Mucosa of descending colon (tissue), 3 donors: ENCODE measurements around the gene JPH3. TPM values are rescaled to one million over a fixed set of nuclear protein-coding genes. Genes with fewer than 3 reads are reported as not detected.

Experiments used
- ATAC-seq: fragments of 200-7000 bp; cut with Tn5 transposase; one replicate; pipeline ENCODE4 v1.9.1; 2020; ENCODE audit warnings: mild to moderate bottlenecking, moderate library complexity
- DNase-seq, 3 donors: peaks; one replicate each; pipeline ENCODE4 v3.0.0-alpha.2; 2020
- H3K36me3 ChIP-seq: fragments of 200-600 bp; one replicate; pipeline ENCODE4 v1.8.0; 2021; ENCODE audit warnings: low read depth, mild to moderate bottlenecking
- H3K4me1 ChIP-seq: fragments of 200-600 bp; one replicate; pipeline ENCODE4 v1.8.0; 2021; ENCODE audit warnings: low read depth, mild to moderate bottlenecking
- H3K4me3 ChIP-seq: fragments of 200-600 bp; one replicate; pipeline ENCODE4 v1.8.0; 2021; ENCODE audit warnings: mild to moderate bottlenecking
- H3K9me3 ChIP-seq: fragments of 200-600 bp; one replicate; pipeline ENCODE4 v1.8.0; 2021; ENCODE audit warnings: mild to moderate bottlenecking
- intact Hi-C, 2 donors: fragments of 100-400 bp; cut with DNase I in 1 of 2; cut with micrococcal nuclease in 1 of 2; formaldehyde crosslinking; loops; one replicate each; pipeline versions ENCODE4 v1.11.0 to v1.11.1; 2022; cut with DNase I, micrococcal nuclease
- total RNA-seq, 3 donors: library from RNA; stranded (reverse); fragmentation: NEBNext Ultra II Directional in 2 of 3; extraction: Animal tissue kit (Norgen Biotek cat#: 25700) in 2 of 3; gene quantifications; one replicate each; pipeline versions ENCODE4 v1.2.1 to v1.2.4, GENCODE V29; 2021 to 2023
- TF ChIP-seq, protein P1 (sequence below): fragments of 200-600 bp; IDR thresholded peaks from one replicate; pipeline ENCODE4 v1.8.0; 2022; ENCODE audit warnings: antibody characterized with exemption, mild to moderate bottlenecking
- donor health status: DM: no; HTN: no; CAD: no; lungs with moderate emphysema.
- donor health status: DM: no; HTN: no; CAD: no.
- donor health status: DM: no; HTN: yes; CAD: no.

JPH3 gene
- total RNA-seq, 3 donors from 2014 or later, result 0.17 to 2.1 (median 0.84) TPM

DNA sequence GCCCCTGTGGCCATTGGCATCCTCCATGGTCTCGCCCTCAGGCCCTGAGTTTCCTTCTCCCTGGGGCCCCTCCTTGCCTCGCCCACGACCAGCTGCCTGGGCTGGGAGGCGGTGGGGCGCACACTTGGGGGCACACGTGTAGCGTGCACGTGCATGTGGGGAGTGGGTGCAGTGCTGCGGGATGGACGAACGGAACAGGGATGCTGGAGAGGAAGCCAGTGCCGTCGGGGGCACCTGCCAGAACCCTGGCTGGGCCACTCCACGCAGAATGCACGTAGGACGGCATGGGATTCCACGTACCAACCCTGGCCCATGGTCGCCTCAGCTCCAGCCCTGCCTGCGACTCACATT is 83.1 kb downstream of the JPH3 start:
- Histone ChIP-seq H3K36me3 (no peaks in the 10 kb centered on the region), H3K4me1 (no peaks in the 10 kb centered on the region), H3K9me3 (no peaks in the 10 kb centered on the region), H3K4me3 (no peak overlapping the region)
- ATAC-seq (no peak), DNase-seq (no peak)
- intact Hi-C loops, result no loop called here
- TF ChIP-seq, protein P1, sequence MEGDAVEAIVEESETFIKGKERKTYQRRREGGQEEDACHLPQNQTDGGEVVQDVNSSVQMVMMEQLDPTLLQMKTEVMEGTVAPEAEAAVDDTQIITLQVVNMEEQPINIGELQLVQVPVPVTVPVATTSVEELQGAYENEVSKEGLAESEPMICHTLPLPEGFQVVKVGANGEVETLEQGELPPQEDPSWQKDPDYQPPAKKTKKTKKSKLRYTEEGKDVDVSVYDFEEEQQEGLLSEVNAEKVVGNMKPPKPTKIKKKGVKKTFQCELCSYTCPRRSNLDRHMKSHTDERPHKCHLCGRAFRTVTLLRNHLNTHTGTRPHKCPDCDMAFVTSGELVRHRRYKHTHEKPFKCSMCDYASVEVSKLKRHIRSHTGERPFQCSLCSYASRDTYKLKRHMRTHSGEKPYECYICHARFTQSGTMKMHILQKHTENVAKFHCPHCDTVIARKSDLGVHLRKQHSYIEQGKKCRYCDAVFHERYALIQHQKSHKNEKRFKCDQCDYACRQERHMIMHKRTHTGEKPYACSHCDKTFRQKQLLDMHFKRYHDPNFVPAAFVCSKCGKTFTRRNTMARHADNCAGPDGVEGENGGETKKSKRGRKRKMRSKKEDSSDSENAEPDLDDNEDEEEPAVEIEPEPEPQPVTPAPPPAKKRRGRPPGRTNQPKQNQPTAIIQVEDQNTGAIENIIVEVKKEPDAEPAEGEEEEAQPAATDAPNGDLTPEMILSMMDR, result no peak

DNA sequence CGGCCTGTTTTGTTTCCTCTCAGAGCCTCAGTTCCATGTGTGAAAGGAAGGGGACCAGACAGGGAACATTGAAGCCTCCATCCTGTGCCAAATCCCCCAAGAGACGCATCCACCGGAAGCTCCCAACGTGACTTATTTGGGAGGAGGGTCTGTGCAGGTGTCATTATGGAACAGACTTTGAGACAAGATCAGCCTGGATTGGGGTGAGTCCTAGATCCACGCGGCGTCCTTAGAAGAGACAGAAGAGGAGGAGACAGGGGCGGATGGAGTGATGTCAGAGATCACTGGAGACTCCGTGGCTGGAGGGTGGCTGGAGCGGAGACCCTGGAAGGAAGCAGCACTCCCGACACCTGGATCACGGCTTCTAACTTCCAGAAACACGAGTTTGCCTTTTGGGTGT is 83.5 kb downstream of the JPH3 start:
- DNase-seq (no peak), ATAC-seq (no peak)
- no peak overlapping the region for H3K4me3 ChIP-seq
- no peaks in the 10 kb centered on the region for H3K9me3 ChIP-seq
- TF ChIP-seq, protein P1, result no peak
- H3K36me3 ChIP-seq, result no peaks in the 10 kb centered on the region
- no peaks in the 10 kb centered on the region for H3K4me1 ChIP-seq
- intact Hi-C loops, result no loop called here

GRCh38 chr16:87686697-87687096 is 84.4 kb downstream of the JPH3 start:
- no peaks in the 10 kb centered on the region for H3K36me3 ChIP-seq
- H3K9me3 ChIP-seq, result no peaks in the 10 kb centered on the region
- TF ChIP-seq, protein P1, result no peak

GRCh38 chr16:87687126-87687910 is 85.0 kb downstream of the JPH3 start:
- H3K4me1 ChIP-seq, result no peaks in the 10 kb centered on the region
- TF ChIP-seq, protein P1, result no peak
- no peak for ATAC-seq
- no peaks in the 10 kb centered on the region for H3K9me3 ChIP-seq
- intact Hi-C loops, result no loop called here
- DNase-seq, result no peak
- H3K36me3 ChIP-seq, result no peaks in the 10 kb centered on the region
- H3K4me3 ChIP-seq, result no peak overlapping the region

More at GRCh38 chr16:87686697-87687096, 84.4 kb downstream of the JPH3 start:
- intact Hi-C loops, result no loop called here
- H3K4me3 ChIP-seq, result no peak overlapping the region
- H3K4me1 ChIP-seq, result no peaks in the 10 kb centered on the region
- DNase-seq (no peak), ATAC-seq (no peak)

DNA sequence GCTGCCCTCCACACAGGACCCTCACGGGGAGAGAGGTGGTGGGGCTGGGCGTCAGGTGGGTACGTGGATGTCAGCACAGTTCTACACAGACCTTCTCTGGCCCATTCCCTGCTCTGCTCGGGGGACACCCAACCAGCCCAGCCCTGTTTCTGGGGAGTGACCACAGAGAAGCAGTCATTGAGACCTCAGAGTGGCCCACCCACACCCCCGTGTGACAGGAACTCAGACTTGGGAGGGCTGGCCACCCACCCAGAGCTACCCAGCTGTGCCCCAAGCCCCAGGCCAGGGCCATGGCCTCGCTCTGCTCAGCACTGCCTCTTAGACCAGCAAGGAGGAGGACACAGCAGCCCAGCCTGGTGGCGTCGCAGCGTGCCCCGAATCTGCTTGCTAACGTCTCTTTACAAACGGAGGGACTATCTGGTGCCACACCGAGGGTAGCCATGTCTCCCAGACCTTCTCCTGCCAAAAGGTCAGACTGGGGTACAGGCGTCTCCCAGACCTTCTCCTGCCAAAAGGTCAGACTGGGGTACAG is 85.8 kb downstream of the JPH3 start:
- Histone ChIP-seq H3K4me1 (no peaks in the 10 kb centered on the region), H3K9me3 (no peaks in the 10 kb centered on the region), H3K4me3 (no peak overlapping the region), H3K36me3 (no peaks in the 10 kb centered on the region)
- TF ChIP-seq, protein P1, result no peak
- intact Hi-C loops, result no loop called here
- ATAC-seq (no peak), DNase-seq (no peak)
